Common myeloid progenitor, CD34-positive (primary cell): ENCODE results near the gene BRIP1.

Experiments used
- CTCF ChIA-PET: fragments of 350-600 bp; sonication (Branson Sonifier 250); formaldehyde crosslinking; loops from one replicate; lab custom pipeline; 2021; ENCODE audit warnings: antibody characterized with exemption; lab: Charles Lee
- POLR2A ChIA-PET: fragments of 350-600 bp; sonication (Branson Sonifier 250); formaldehyde crosslinking; loops from one replicate; lab custom pipeline; 2021; ENCODE audit warnings: antibody characterized with exemption; lab: Charles Lee
- DNase-seq, 3 donors: peaks; one replicate each; pipeline versions ENCODE4 v3.0.0 to v3.0.0-alpha.2; 2013
- H3K27ac ChIP-seq, 2 experiments: 1 replicate in 1 of 2; 2 replicates in 1 of 2; pipeline ENCODE4 v1.7.0; 2013; ENCODE audit warnings: inconsistent platforms in 2 of 2, low read length in 2 of 2, mild to moderate bottlenecking in 2 of 2, low read depth in 1 of 2, moderate library complexity in 1 of 2; ENCODE audit not compliant: severe bottlenecking in 2 of 2, insufficient read depth in 1 of 2, poor library complexity in 1 of 2
- H3K27me3 ChIP-seq, 5 experiments: replicated peaks in 2 of 5; 1 replicate in 3 of 5; 2 replicates in 2 of 5; pipeline versions ENCODE4 v1.6.1 to v1.7.0; 2013; ENCODE audit warnings: low read length in 4 of 5, mild to moderate bottlenecking in 2 of 5, moderate library complexity in 2 of 5, inconsistent platforms in 1 of 5; ENCODE audit not compliant: insufficient read depth in 5 of 5, control insufficient read depth in 4 of 5
- H3K36me3 ChIP-seq, 4 experiments: 1 replicate in 2 of 4; 2 replicates in 2 of 4; pipeline versions ENCODE4 v1.6.1 to v1.7.0; 2013; ENCODE audit warnings: low read length in 3 of 4, control low read depth in 1 of 4, mild to moderate bottlenecking in 1 of 4; ENCODE audit not compliant: control insufficient read depth in 4 of 4, insufficient read depth in 4 of 4
- H3K4me1 ChIP-seq, 4 experiments: 1 replicate in 3 of 4; 2 replicates in 1 of 4; pipeline versions ENCODE4 v1.6.1 to v1.7.1; 2013; ENCODE audit warnings: low read length in 3 of 4, mild to moderate bottlenecking in 3 of 4, control low read depth in 1 of 4, inconsistent platforms in 1 of 4, moderate library complexity in 1 of 4; ENCODE audit not compliant: control insufficient read depth in 4 of 4, insufficient read depth in 4 of 4; ENCODE audit errors: control extremely low read depth in 1 of 4
- H3K4me3 ChIP-seq, 7 experiments: 1 replicate in 4 of 7; 2 replicates in 3 of 7; pipeline versions ENCODE4 v1.5.1 to v1.7.0; 2013; ENCODE audit warnings: mild to moderate bottlenecking in 7 of 7, low read length in 6 of 7, moderate library complexity in 6 of 7, inconsistent platforms in 2 of 7, low read depth in 2 of 7, control low read depth in 1 of 7; ENCODE audit not compliant: insufficient read depth in 4 of 7, control insufficient read depth in 1 of 7; ENCODE audit errors: extremely low read depth in 1 of 7
- H3K9me3 ChIP-seq, 5 experiments: 1 replicate in 4 of 5; 2 replicates in 1 of 5; pipeline versions ENCODE4 v1.6.1 to v1.7.1; 2013; ENCODE audit warnings: low read length in 4 of 5, mild to moderate bottlenecking in 2 of 5, inconsistent platforms in 1 of 5, low read depth in 1 of 5, moderate library complexity in 1 of 5; ENCODE audit not compliant: control insufficient read depth in 4 of 5, insufficient read depth in 2 of 5; ENCODE audit errors: control extremely low read depth in 1 of 5
- WGBS: methylation state at CpG from one replicate; pipeline ENCODE4 v1.1.5; 2013; ENCODE audit not compliant: insufficient coverage; 5-methylcytosine and 5-hydroxymethylcytosine counted together

BRIP1 gene

DNA sequence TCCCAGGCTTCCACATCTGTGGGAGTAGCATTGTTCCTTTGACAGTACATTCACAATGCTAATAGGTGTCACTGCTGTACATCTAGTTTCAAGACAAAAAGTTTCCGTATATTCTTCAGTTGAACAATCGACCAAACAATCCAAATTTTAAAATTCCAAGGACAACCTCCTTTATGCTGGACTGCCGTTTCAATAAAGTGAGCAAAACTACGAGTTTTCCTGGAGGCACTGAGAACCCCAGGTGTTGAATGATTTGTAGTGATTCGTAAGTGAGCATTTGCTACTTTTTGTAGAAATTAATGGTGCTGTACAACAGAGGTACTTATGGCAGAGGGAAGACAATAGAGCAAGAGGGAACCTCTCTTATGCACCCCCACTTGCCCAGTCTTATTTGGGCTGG is 201.1 kb downstream of the BRIP1 start:
- Histone ChIP-seq H3K27ac (no peak overlapping the region), H3K4me1 (no peaks in the 10 kb centered on the region), H3K9me3 (no peaks in the 10 kb centered on the region), H3K27me3 (no peaks in the 10 kb centered on the region), H3K36me3 (no peaks in the 10 kb centered on the region), H3K4me3 (no peak overlapping the region)
- POLR2A ChIA-PET, result no interaction called here
- 100% methylated on average over 1 of the region's 5 CpGs for WGBS
- CTCF ChIA-PET, result interaction anchor here (1.3 kb wide), 1 partner anchor 17 kb away, joined by 3 read pairs; no protein-coding TSS in a partner anchor
- no peak for DNase-seq

- H3K36me3 ChIP-seq, result no peaks in the 10 kb centered on the region
- no peak for DNase-seq
- no peak overlapping the region for H3K4me3 ChIP-seq
- POLR2A ChIA-PET, result no interaction called here
- WGBS, result 100% methylated on average over 2 of the region's 4 CpGs
- no peaks in the 10 kb centered on the region for H3K27me3 ChIP-seq
- no peaks in the 10 kb centered on the region for H3K4me1 ChIP-seq
- CTCF ChIA-PET, result no interaction called here
- H3K9me3 ChIP-seq, result no peaks in the 10 kb centered on the region
- no peak overlapping the region for H3K27ac ChIP-seq
These were observed 202.4 kb downstream of the BRIP1 start for GRCh38 chr17:61660746-61661485.

GRCh38 chr17:61659437-61659836 is 203.9 kb downstream of the BRIP1 start:
- Histone ChIP-seq H3K4me3 (no peak overlapping the region), H3K27me3 (no peaks in the 10 kb centered on the region), H3K4me1 (no peaks in the 10 kb centered on the region), H3K27ac (no peak overlapping the region), H3K9me3 (no peaks in the 10 kb centered on the region), H3K36me3 (no peaks in the 10 kb centered on the region)
- ChIA-PET CTCF (no interaction called here), POLR2A (no interaction called here)
- WGBS, result no CpG with 5 or more reads among the region's 2 CpGs
- no peak for DNase-seq

DNA sequence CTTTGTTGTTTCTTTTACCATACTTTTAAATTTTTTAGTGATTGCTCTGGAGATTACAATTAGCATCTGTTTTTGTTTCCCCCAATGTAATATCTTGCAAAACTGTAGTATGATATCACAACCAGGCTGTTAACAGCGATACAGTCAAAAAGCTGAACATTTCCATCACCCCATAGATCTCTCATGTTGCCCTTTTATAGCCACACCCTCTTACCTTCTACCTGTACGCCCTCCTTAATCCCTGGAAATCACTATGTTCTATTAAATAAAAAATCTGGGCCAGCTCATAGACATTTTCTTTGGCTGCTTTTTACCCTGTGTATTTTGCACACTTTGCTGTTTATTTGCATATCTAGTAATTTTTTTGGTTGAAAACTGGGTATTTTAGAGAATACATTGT is 205.1 kb downstream of the BRIP1 start:
- no peak overlapping the region for H3K4me3 ChIP-seq
- H3K9me3 ChIP-seq, result peaks cover 0 to 4% (median 0%) of the 10 kb centered on the region in 5 experiments
- no peaks in the 10 kb centered on the region for H3K27me3 ChIP-seq
- H3K4me1 ChIP-seq, result no peaks in the 10 kb centered on the region
- no peaks in the 10 kb centered on the region for H3K36me3 ChIP-seq
- DNase-seq, result no peak
- POLR2A ChIA-PET, result interaction anchor here (0.6 kb wide), 1 partner anchor 56 kb away, joined by 3 read pairs; no protein-coding TSS in a partner anchor
- CTCF ChIA-PET, result no interaction called here
- no peak overlapping the region for H3K27ac ChIP-seq
- WGBS, result 100% methylated on average over 1 of the region's 2 CpGs

- H3K27me3 ChIP-seq, result no peaks in the 10 kb centered on the region
- H3K9me3 ChIP-seq, result peaks cover 0 to 4% (median 0%) of the 10 kb centered on the region in 5 experiments
- H3K4me1 ChIP-seq, result no peaks in the 10 kb centered on the region
- POLR2A ChIA-PET, result no interaction called here
- no peak overlapping the region for H3K27ac ChIP-seq
- DNase-seq, result no peak
- no peaks in the 10 kb centered on the region for H3K36me3 ChIP-seq
- no peak overlapping the region for H3K4me3 ChIP-seq
- CTCF ChIA-PET, result no interaction called here
These were observed 206.0 kb downstream of the BRIP1 start for GRCh38 chr17:61657338-61657737.

DNA sequence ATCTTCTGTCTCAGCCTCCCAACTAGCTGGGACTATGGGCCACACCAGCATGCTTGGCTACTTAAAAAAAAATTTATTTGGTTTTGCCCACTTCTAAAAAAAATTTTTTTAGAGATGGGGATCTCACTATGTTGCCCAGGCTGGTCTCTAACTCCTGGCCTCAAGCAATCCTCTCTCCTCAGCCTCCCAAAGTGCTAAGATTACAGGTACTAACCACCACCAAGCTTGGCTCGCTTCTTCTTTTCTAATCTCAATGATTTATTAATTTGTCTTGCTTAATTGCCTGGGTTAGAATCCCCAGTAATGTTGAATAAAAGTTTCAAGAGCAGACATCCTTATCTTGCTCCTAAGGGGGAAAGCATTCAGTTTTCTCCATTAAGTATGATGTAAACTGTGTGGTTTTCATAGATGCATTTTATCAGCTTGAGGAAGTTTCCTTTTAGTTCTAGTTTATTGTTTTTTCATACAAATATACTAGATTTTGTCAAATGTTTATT is 206.6 kb downstream of the BRIP1 start:
- Histone ChIP-seq H3K36me3 (no peaks in the 10 kb centered on the region), H3K9me3 (peaks cover 0 to 8% (median 2%) of the 10 kb centered on the region in 5 experiments), H3K27me3 (no peaks in the 10 kb centered on the region), H3K27ac (no peak overlapping the region), H3K4me1 (no peaks in the 10 kb centered on the region), H3K4me3 (no peak overlapping the region)
- WGBS, result no CpG with 5 or more reads among the region's 1 CpG
- DNase-seq, result no peak
- CTCF ChIA-PET, result no interaction called here
- POLR2A ChIA-PET, result no interaction called here

- Histone ChIP-seq H3K27me3 (no peaks in the 10 kb centered on the region), H3K9me3 (peaks cover 6 to 26% (median 9%) of the 10 kb centered on the region in 5 experiments), H3K4me1 (no peaks in the 10 kb centered on the region), H3K27ac (no peak overlapping the region), H3K4me3 (no peak overlapping the region), H3K36me3 (no peaks in the 10 kb centered on the region)
- CTCF ChIA-PET, result no interaction called here
- POLR2A ChIA-PET, result no interaction called here
- DNase-seq, result no peak
- WGBS, result 100% methylated on average over 1 of the region's 2 CpGs
These were observed 212.6 kb downstream of the BRIP1 start for GRCh38 chr17:61650749-61651148.
